Caco-2 (cell line): ENCODE measurements around the gene MRPL37. TPM values are rescaled to one million over a fixed set of nuclear protein-coding genes. Genes with fewer than 3 reads are reported as not detected.

ENCODE experiments used
- BruUV-seq: library from RNA; stranded (reverse); fragments of 400-500 nt; replicated peaks from 2 replicates; lab custom pipeline; 2021; lab: Mats Ljungman, UMichigan
- CTCF ChIA-PET: fragments of 300-600 bp; sonication (Branson Sonifier 250); formaldehyde crosslinking; loops from one replicate; lab custom pipeline; 2022; ENCODE audit warnings: antibody characterized with exemption; lab: Charles Lee
- POLR2A ChIA-PET: fragments of 300-600 bp; sonication (Branson Sonifier 250); formaldehyde crosslinking; loops from one replicate; lab custom pipeline; 2022; ENCODE audit warnings: antibody characterized with exemption; lab: Charles Lee
- DNase-seq, 2 experiments: peaks; one replicate each; pipeline versions ENCODE4 v3.0.0 to v3.0.0-alpha.2; 2020 to 2022
- H3K27me3 ChIP-seq: replicated peaks from 2 replicates; pipeline ENCODE4 v1.6.0; 2011; ENCODE audit warnings: low read length; ENCODE audit not compliant: control insufficient read depth, insufficient read depth
- H3K36me3 ChIP-seq: 2 replicates; pipeline ENCODE4 v1.5.1; 2011; ENCODE audit warnings: low read length; ENCODE audit not compliant: control insufficient read depth, insufficient read depth
- H3K4me1 ChIP-seq: fragments of 250-450 bp; sonication (Bioruptor Pico); 2 replicates; pipeline ENCODE4 v1.5.1; 2020; ENCODE audit warnings: mild to moderate bottlenecking
- H3K4me3 ChIP-seq: 2 replicates; pipeline ENCODE4 v1.5.1; 2011; ENCODE audit warnings: low read depth, mild to moderate bottlenecking, control low read depth, low read length
- H3K9me3 ChIP-seq: fragments of 250-450 bp; sonication (Bioruptor Pico); 2 replicates; pipeline ENCODE4 v1.5.1; 2020; ENCODE audit warnings: mild to moderate bottlenecking, moderate library complexity
- H3K27ac Mint-ChIP-seq: one replicate; pipeline ENCODE4 v1.8.0; 2022; ENCODE audit warnings: mixed read lengths; ENCODE audit not compliant: unreplicated experiment
- H3K27me3 Mint-ChIP-seq: one replicate; pipeline ENCODE4 v1.8.0; 2022; ENCODE audit warnings: mixed read lengths; ENCODE audit not compliant: insufficient read depth, unreplicated experiment
- H3K36me3 Mint-ChIP-seq: one replicate; pipeline ENCODE4 v1.8.0; 2022; ENCODE audit warnings: mild to moderate bottlenecking, mixed read lengths; ENCODE audit not compliant: insufficient read depth, unreplicated experiment
- H3K4me1 Mint-ChIP-seq: one replicate; pipeline ENCODE4 v1.8.0; 2022; ENCODE audit warnings: low read depth, mixed read lengths; ENCODE audit not compliant: unreplicated experiment
- H3K4me3 Mint-ChIP-seq: one replicate; pipeline ENCODE4 v1.8.0; 2022; ENCODE audit warnings: mild to moderate bottlenecking, moderate library complexity, mixed read lengths; ENCODE audit not compliant: unreplicated experiment
- H3K9me3 Mint-ChIP-seq: one replicate; pipeline ENCODE4 v1.8.0; 2022; ENCODE audit warnings: mixed read lengths; ENCODE audit not compliant: unreplicated experiment
- CTCF ChIP-seq, 2 experiments: fragments of 200-600 bp in 1 of 2; IDR thresholded peaks; 1 replicate in 1 of 2; 2 replicates in 1 of 2; pipeline versions ENCODE4 v1.5.1 to v1.8.0; 2011 to 2022; ENCODE audit warnings: antibody characterized with exemption in 1 of 2, control low read depth in 1 of 2, inconsistent platforms in 1 of 2, low read depth in 1 of 2, low read length in 1 of 2, mild to moderate bottlenecking in 1 of 2, moderate library complexity in 1 of 2; ENCODE audit not compliant: insufficient read depth in 1 of 2, severe bottlenecking in 1 of 2, unreplicated experiment in 1 of 2
- intact Hi-C: fragments of 100-400 bp; cut with micrococcal nuclease; formaldehyde crosslinking; loops from one replicate; pipeline ENCODE4 v1.10.0; 2022; ENCODE audit not compliant: unreplicated experiment
- total RNA-seq: library from RNA; stranded (reverse); gene quantifications from 2 replicates; pipeline ENCODE4 v1.2.3, GENCODE V29; 2022

MRPL37 gene
- total RNA-seq, 1 experiment from 2014 or later = 95.6 TPM

GRCh38 chr1:54153535-54154439 lies 46.2 kb upstream of the MRPL37 start:
- intact Hi-C loops = no loop called here
- H3K27me3 Mint-ChIP-seq = no peaks in the 10 kb centered on the region
- H3K9me3 ChIP-seq = no peaks in the 10 kb centered on the region
- POLR2A ChIA-PET = no interaction called here
- H3K9me3 Mint-ChIP-seq = no peaks in the 10 kb centered on the region
- no peaks in the 10 kb centered on the region for H3K27me3 ChIP-seq
- H3K27ac Mint-ChIP-seq = no peak overlapping the region
- no peak overlapping the region for H3K4me3 ChIP-seq
- no peak overlapping the region for H3K4me3 Mint-ChIP-seq
- TF ChIP-seq CTCF (IDR thresholded peaks at IDR 0.05; ENCODE audit: insufficient read depth in 1 of 2, low read depth in 1 of 2, low read length in 1 of 2, severe bottlenecking in 1 of 2, unreplicated experiment in 1 of 2) = no peak
- peak; percentile 50 to 62 for DNase-seq
- H3K36me3 ChIP-seq = no peaks in the 10 kb centered on the region
- H3K4me1 Mint-ChIP-seq = peaks cover 8% of the 10 kb centered on the region
- no TSS peak for BruUV-seq
- H3K4me1 ChIP-seq = peaks cover 6% of the 10 kb centered on the region; the same call in 1 of the 2 replicates
- CTCF ChIA-PET = interaction anchor here (0.5 kb wide), 1 partner anchor 205 kb away, joined by 4 read pairs; no protein-coding TSS in a partner anchor
- no peaks in the 10 kb centered on the region for H3K36me3 Mint-ChIP-seq

- no peak for DNase-seq
- no TSS peak for BruUV-seq
- H3K4me1 ChIP-seq = peaks cover 6% of the 10 kb centered on the region; the same call in 1 of the 2 replicates
- H3K4me3 Mint-ChIP-seq = no peak overlapping the region
- no peaks in the 10 kb centered on the region for H3K27me3 ChIP-seq
- H3K4me3 ChIP-seq = no peak overlapping the region
- ChIA-PET CTCF (no interaction called here), POLR2A (no interaction called here)
- no peaks in the 10 kb centered on the region for H3K27me3 Mint-ChIP-seq
- intact Hi-C loops = no loop called here
- no peaks in the 10 kb centered on the region for H3K9me3 ChIP-seq
- no peak for TF ChIP-seq CTCF (IDR thresholded peaks at IDR 0.05; ENCODE audit: insufficient read depth in 1 of 2, low read depth in 1 of 2, low read length in 1 of 2, severe bottlenecking in 1 of 2, unreplicated experiment in 1 of 2)
- no peak overlapping the region for H3K27ac Mint-ChIP-seq
- no peaks in the 10 kb centered on the region for H3K36me3 Mint-ChIP-seq
- H3K9me3 Mint-ChIP-seq = no peaks in the 10 kb centered on the region
- no peaks in the 10 kb centered on the region for H3K36me3 ChIP-seq
- H3K4me1 Mint-ChIP-seq = peaks cover 8% of the 10 kb centered on the region
Observed at GRCh38 chr1:54156201-54156600, 43.8 kb upstream of the MRPL37 start.

DNA sequence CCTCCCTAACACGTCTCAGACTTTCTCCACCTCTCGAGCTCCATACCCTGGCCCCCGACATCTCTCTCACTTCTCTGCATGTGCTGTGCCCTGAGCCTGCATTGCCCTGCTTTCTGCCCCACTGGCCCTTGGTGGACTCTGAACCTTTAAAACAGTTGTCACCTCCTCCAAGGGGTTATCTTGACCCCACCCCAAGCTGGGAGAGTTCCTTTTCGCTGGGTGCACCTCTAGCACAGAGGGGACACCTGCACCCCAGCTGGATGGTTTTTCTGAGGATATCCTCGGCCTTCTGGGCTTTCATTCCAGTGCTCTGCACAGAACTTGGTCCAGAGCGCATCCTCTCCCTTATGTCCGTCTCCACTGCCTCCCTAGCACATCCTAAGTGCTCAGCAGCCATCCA lies 43.0 kb upstream of the MRPL37 start:
- no peak for TF ChIP-seq CTCF (IDR thresholded peaks at IDR 0.05; ENCODE audit: insufficient read depth in 1 of 2, low read depth in 1 of 2, low read length in 1 of 2, severe bottlenecking in 1 of 2, unreplicated experiment in 1 of 2)
- no peak overlapping the region for H3K4me3 Mint-ChIP-seq
- intact Hi-C loops = no loop called here
- H3K27me3 ChIP-seq = no peaks in the 10 kb centered on the region
- H3K36me3 ChIP-seq = no peaks in the 10 kb centered on the region
- H3K4me1 Mint-ChIP-seq = peaks cover 8% of the 10 kb centered on the region
- no peak for DNase-seq
- ChIA-PET POLR2A (no interaction called here), CTCF (interaction anchor here (0.6 kb wide), 1 partner anchor 822 kb away, joined by 3 read pairs; no protein-coding TSS in a partner anchor)
- H3K9me3 Mint-ChIP-seq = no peaks in the 10 kb centered on the region
- peaks cover 6% of the 10 kb centered on the region; the same call in 1 of the 2 replicates for H3K4me1 ChIP-seq
- H3K9me3 ChIP-seq = no peaks in the 10 kb centered on the region
- BruUV-seq = no TSS peak
- H3K27ac Mint-ChIP-seq = no peak overlapping the region
- no peaks in the 10 kb centered on the region for H3K27me3 Mint-ChIP-seq
- no peaks in the 10 kb centered on the region for H3K36me3 Mint-ChIP-seq
- H3K4me3 ChIP-seq = no peak overlapping the region
